ENCODE results near the gene LHFPL4. TPM values are rescaled to one million over a fixed set of nuclear protein-coding genes. Genes with fewer than 3 reads are reported as not detected.

LHFPL4 gene
- total and polyA plus RNA-seq, 2 of the 13 experiments (the other 11 are each of a cell fraction or from before 2014, with no cell fraction given) = 0.02 to 0.03 TPM

DNA sequence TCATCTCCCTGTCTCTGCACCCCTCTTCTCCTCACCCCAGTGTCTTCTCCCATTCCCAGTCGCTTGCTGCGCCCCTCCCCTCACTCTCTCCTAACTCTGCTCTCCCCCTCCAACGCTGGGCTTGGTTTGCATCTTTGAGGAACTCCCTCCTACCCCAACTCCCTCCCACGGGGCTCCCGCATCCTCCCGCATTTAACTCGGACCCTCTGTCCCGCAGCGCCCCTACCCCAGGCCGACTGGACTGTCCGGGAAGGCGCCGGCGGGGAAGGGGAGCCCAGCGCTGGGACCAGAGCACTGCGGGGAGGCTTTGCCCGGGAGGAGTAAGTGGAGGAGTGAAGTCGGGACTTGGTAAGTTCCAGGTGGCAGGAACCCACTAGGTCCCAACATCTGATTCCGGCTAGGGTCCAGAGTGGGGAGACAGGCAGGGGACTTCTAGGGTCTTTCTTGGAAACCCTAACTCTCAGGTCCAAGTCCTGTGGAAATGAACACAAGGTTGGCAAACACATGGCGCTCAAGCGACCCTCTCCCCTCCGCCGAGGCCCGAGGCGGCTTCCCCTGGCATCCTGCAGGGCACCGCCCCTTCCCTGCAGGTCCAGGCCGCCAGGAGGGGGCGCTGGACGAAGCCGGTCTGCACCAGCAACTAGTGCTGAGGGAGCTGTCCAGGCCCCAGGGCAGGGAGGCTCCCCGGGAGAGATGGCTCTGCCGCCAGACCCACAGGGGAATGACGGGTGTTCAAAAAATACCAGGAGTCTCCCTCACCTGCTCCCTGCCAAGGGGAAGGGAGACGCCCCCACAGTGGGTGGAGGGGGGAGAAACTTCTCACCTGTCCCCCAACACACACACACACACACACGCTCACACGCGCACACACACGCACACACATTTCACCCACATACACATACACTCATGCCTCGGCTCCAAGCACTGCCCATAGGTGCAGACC, 53.2 kb downstream of the LHFPL4 start (continued):
- TF ChIP-seq, protein P1, sequence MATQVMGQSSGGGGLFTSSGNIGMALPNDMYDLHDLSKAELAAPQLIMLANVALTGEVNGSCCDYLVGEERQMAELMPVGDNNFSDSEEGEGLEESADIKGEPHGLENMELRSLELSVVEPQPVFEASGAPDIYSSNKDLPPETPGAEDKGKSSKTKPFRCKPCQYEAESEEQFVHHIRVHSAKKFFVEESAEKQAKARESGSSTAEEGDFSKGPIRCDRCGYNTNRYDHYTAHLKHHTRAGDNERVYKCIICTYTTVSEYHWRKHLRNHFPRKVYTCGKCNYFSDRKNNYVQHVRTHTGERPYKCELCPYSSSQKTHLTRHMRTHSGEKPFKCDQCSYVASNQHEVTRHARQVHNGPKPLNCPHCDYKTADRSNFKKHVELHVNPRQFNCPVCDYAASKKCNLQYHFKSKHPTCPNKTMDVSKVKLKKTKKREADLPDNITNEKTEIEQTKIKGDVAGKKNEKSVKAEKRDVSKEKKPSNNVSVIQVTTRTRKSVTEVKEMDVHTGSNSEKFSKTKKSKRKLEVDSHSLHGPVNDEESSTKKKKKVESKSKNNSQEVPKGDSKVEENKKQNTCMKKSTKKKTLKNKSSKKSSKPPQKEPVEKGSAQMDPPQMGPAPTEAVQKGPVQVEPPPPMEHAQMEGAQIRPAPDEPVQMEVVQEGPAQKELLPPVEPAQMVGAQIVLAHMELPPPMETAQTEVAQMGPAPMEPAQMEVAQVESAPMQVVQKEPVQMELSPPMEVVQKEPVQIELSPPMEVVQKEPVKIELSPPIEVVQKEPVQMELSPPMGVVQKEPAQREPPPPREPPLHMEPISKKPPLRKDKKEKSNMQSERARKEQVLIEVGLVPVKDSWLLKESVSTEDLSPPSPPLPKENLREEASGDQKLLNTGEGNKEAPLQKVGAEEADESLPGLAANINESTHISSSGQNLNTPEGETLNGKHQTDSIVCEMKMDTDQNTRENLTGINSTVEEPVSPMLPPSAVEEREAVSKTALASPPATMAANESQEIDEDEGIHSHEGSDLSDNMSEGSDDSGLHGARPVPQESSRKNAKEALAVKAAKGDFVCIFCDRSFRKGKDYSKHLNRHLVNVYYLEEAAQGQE (IDR thresholded peaks at IDR 0.05; ENCODE audit: borderline replicate concordance in 1 of 2, low read depth in 1 of 2, low read length in 2 of 2) = peak; percentile 47 to 87
- peak; percentile 58 for TF ChIP-seq STAG1 (CRISPR knock-in tag; IDR thresholded peaks at IDR 0.05)
- TF ChIP-seq MIER2 (CRISPR knock-in tag; IDR thresholded peaks at IDR 0.05) = peak; percentile 87
- TF ChIP-seq, protein P2, sequence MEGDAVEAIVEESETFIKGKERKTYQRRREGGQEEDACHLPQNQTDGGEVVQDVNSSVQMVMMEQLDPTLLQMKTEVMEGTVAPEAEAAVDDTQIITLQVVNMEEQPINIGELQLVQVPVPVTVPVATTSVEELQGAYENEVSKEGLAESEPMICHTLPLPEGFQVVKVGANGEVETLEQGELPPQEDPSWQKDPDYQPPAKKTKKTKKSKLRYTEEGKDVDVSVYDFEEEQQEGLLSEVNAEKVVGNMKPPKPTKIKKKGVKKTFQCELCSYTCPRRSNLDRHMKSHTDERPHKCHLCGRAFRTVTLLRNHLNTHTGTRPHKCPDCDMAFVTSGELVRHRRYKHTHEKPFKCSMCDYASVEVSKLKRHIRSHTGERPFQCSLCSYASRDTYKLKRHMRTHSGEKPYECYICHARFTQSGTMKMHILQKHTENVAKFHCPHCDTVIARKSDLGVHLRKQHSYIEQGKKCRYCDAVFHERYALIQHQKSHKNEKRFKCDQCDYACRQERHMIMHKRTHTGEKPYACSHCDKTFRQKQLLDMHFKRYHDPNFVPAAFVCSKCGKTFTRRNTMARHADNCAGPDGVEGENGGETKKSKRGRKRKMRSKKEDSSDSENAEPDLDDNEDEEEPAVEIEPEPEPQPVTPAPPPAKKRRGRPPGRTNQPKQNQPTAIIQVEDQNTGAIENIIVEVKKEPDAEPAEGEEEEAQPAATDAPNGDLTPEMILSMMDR (CRISPR knock-in tag; IDR thresholded peaks at IDR 0.05) = peak; percentile 74
- TF ChIP-seq PCBP1 (IDR thresholded peaks at IDR 0.05; ENCODE audit: borderline replicate concordance, low read depth, low read length) = 0 out of 2 replicates have a peak, but pooled peaks have one; percentile 7
- peak; percentile 46; the same call in 1 of the 2 replicates for TF ChIP-seq RAD21 (CRISPR knock-in tag; IDR thresholded peaks at IDR 0.05)

Measured in HepG2 (cell line).